Measurements from ENCODE around the gene SMLR1.

SMLR1 gene

DNA sequence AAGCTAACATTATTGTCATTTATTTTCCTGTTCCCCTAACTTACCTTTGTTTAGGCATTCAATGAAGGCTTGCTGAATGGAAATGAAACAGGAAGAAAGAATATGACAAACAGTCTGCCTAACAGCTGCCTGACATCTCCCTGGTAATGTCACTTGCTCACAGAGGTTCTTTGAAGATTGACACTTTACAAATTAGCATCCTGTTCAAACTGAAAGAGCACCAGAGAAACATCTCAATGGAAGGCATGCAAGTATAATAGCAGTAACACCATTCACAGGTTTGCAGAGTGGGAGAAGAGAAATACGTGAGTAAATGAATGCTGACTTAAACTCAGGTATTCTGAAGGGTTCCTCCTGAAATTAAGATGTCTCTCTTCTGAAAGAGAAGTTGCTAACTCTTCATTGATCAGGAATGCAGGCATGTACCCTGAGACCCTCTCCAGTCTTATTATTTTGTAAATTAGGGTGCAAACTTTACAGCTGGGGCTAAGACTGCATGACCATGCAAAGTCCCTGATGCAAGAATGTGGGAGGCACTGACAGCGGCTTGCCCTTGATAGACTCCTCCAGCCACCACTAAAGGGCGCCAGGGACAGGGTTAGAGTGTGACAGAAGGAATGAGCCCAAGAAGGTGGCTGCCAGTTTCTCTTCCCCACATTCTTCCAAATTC is 1.3 kb upstream of the SMLR1 start:
- no peak for DNase-seq
- WGBS (ENCODE audit: insufficient coverage), result 89% methylated on average over 3 of the region's 3 CpGs
- ChIA-PET CTCF (interaction anchor here (0.9 to 2.0 kb wide), 2 partner anchors 8 to 17 kb away, joined by 3 to 5 read pairs; no protein-coding TSS in a partner anchor), POLR2A (no interaction called here)
- Histone ChIP-seq H3K27me3 (replicated peaks in 2 of 5; ENCODE audit: control insufficient read depth in 4 of 5, insufficient read depth in 5 of 5, low read length in 4 of 5) (no peaks in the 10 kb centered on the region), H3K9me3 (ENCODE audit: control extremely low read depth in 1 of 5, control insufficient read depth in 4 of 5, insufficient read depth in 2 of 5, low read depth in 1 of 5, low read length in 4 of 5) (no peaks in the 10 kb centered on the region), H3K4me3 (ENCODE audit: control insufficient read depth in 1 of 7, extremely low read depth in 1 of 7, insufficient read depth in 4 of 7, low read depth in 2 of 7, low read length in 6 of 7) (no peak overlapping the region), H3K4me1 (ENCODE audit: control extremely low read depth in 1 of 4, control insufficient read depth in 4 of 4, insufficient read depth in 4 of 4, low read length in 3 of 4) (peaks cover 0 to 12% (median 1%) of the 10 kb centered on the region in 4 experiments), H3K27ac (ENCODE audit: insufficient read depth in 1 of 2, low read depth in 1 of 2, low read length in 2 of 2, poor library complexity in 1 of 2, severe bottlenecking in 2 of 2) (no peak overlapping the region), H3K36me3 (ENCODE audit: control insufficient read depth in 4 of 4, insufficient read depth in 4 of 4, low read length in 3 of 4) (no peaks in the 10 kb centered on the region)

DNA sequence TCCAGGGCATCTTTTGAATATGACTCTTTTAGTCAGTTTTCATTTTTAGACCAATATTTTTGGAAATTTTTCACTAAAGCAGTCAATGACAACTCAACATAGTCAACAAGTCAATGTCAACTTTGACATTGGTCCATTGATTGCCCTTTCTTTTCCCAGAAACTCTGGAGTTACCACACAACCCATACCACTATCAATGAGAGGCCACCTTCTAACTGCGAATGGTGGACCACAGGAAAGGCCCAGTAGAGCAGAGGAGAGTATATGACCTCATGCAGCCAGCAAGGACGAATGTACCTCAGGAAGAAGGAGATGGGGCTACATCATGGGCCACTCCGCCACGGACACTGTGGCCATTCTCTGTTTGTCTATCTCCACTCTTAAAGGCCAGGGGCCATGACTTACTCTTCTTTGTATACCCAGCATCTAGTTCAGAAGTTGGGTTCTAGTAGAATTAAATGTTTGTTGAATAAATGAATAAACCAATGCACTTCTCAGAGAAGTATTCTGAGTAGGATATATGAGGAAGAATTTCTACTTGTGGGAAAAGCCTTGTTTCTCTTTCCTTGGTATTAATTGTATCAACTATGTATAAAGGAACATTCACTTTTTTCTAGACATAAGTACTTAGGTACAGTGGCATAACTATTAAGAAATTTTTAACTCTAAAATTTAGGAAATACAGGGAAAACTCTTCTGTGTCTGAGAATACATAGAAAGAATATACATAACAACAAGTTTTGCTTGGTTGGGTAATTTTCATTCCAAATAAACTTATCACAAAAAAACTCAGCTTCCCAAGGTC is 562 bp upstream of the SMLR1 start:
- POLR2A ChIA-PET, result no interaction called here
- Histone ChIP-seq H3K9me3 (ENCODE audit: control extremely low read depth in 1 of 5, control insufficient read depth in 4 of 5, insufficient read depth in 2 of 5, low read depth in 1 of 5, low read length in 4 of 5) (no peaks in the 10 kb centered on the region), H3K4me1 (ENCODE audit: control extremely low read depth in 1 of 4, control insufficient read depth in 4 of 4, insufficient read depth in 4 of 4, low read length in 3 of 4) (peaks cover 0 to 12% (median 1%) of the 10 kb centered on the region in 4 experiments), H3K36me3 (ENCODE audit: control insufficient read depth in 4 of 4, insufficient read depth in 4 of 4, low read length in 3 of 4) (no peaks in the 10 kb centered on the region), H3K27me3 (replicated peaks in 2 of 5; ENCODE audit: control insufficient read depth in 4 of 5, insufficient read depth in 5 of 5, low read length in 4 of 5) (no peaks in the 10 kb centered on the region), H3K27ac (ENCODE audit: insufficient read depth in 1 of 2, low read depth in 1 of 2, low read length in 2 of 2, poor library complexity in 1 of 2, severe bottlenecking in 2 of 2) (no peak overlapping the region), H3K4me3 (ENCODE audit: control insufficient read depth in 1 of 7, extremely low read depth in 1 of 7, insufficient read depth in 4 of 7, low read depth in 2 of 7, low read length in 6 of 7) (no peak overlapping the region)
- WGBS (ENCODE audit: insufficient coverage), result 100% methylated on average over 1 of the region's 4 CpGs
- CTCF ChIA-PET, result no interaction called here
- DNase-seq, result no peak

DNA sequence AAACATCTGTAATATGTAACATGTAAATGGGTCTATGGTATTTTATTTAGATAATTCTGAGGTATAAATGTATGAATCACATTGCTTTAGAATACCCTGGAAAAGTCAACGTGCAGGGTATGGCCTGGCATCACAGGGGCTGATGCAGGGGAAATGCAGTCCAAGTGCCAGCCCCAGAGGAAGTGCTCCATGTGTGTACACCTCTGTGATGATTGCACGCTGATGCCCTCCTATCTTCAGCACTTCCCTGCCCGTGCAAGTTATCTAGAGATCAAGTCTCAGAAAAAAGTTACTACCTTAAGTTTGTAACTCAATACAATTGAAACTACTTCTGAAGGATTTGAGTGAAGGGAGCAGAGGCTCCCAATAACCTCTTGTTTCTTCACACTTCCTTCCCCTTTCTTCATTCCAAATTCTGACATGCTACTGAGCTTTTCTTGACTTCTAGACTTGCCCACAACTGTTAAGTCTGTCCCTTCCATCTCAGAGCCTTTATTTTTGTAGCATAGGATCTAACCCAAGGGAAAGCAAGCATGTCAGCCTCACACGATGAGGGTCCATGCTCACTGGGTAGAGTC is 2.2 kb downstream of the SMLR1 start:
- Histone ChIP-seq H3K27ac (ENCODE audit: insufficient read depth in 1 of 2, low read depth in 1 of 2, low read length in 2 of 2, poor library complexity in 1 of 2, severe bottlenecking in 2 of 2) (no peak overlapping the region), H3K4me3 (ENCODE audit: control insufficient read depth in 1 of 7, extremely low read depth in 1 of 7, insufficient read depth in 4 of 7, low read depth in 2 of 7, low read length in 6 of 7) (no peak overlapping the region), H3K9me3 (ENCODE audit: control extremely low read depth in 1 of 5, control insufficient read depth in 4 of 5, insufficient read depth in 2 of 5, low read depth in 1 of 5, low read length in 4 of 5) (no peaks in the 10 kb centered on the region), H3K27me3 (replicated peaks in 2 of 5; ENCODE audit: control insufficient read depth in 4 of 5, insufficient read depth in 5 of 5, low read length in 4 of 5) (no peaks in the 10 kb centered on the region), H3K36me3 (ENCODE audit: control insufficient read depth in 4 of 4, insufficient read depth in 4 of 4, low read length in 3 of 4) (no peaks in the 10 kb centered on the region), H3K4me1 (ENCODE audit: control extremely low read depth in 1 of 4, control insufficient read depth in 4 of 4, insufficient read depth in 4 of 4, low read length in 3 of 4) (peaks cover 0 to 12% (median 1%) of the 10 kb centered on the region in 4 experiments)
- ChIA-PET CTCF (interaction anchor here (0.9 kb wide), 1 partner anchor 66 kb away, joined by 3 read pairs; no protein-coding TSS in a partner anchor), POLR2A (no interaction called here)
- peak in 2 of 3 donors; percentile 43 to 46 for DNase-seq
- WGBS (ENCODE audit: insufficient coverage), result 11% methylated on average over 3 of the region's 4 CpGs

DNA sequence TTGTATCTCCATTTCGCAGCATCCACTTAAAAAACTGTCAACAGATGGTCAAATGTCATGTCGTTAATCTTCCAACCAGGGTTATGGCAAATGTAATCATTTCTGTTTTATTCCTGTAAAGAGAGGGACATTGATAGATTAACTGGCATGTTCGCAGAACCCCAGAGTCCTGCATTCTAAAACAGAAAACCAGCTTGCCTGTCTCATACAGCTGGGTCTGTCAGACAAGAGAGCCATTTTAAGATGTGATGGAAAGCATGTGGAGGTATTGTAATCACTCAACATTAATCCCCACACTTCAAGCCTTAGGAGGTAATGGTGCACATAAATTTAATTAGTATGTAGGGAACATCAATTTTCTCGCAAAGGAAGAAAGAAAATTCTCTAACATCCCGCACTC is 4.4 kb downstream of the SMLR1 start:
- WGBS (ENCODE audit: insufficient coverage), result 94% methylated on average over 3 of the region's 5 CpGs
- Histone ChIP-seq H3K4me1 (ENCODE audit: control extremely low read depth in 1 of 4, control insufficient read depth in 4 of 4, insufficient read depth in 4 of 4, low read length in 3 of 4) (peaks cover 0 to 12% (median 1%) of the 10 kb centered on the region in 4 experiments), H3K4me3 (ENCODE audit: control insufficient read depth in 1 of 7, extremely low read depth in 1 of 7, insufficient read depth in 4 of 7, low read depth in 2 of 7, low read length in 6 of 7) (no peak overlapping the region), H3K27ac (ENCODE audit: insufficient read depth in 1 of 2, low read depth in 1 of 2, low read length in 2 of 2, poor library complexity in 1 of 2, severe bottlenecking in 2 of 2) (no peak overlapping the region), H3K9me3 (ENCODE audit: control extremely low read depth in 1 of 5, control insufficient read depth in 4 of 5, insufficient read depth in 2 of 5, low read depth in 1 of 5, low read length in 4 of 5) (no peaks in the 10 kb centered on the region), H3K27me3 (replicated peaks in 2 of 5; ENCODE audit: control insufficient read depth in 4 of 5, insufficient read depth in 5 of 5, low read length in 4 of 5) (no peaks in the 10 kb centered on the region), H3K36me3 (ENCODE audit: control insufficient read depth in 4 of 4, insufficient read depth in 4 of 4, low read length in 3 of 4) (no peaks in the 10 kb centered on the region)
- POLR2A ChIA-PET, result no interaction called here
- CTCF ChIA-PET, result interaction anchor here (3.2 kb wide), 1 partner anchor 11 kb away, joined by 11 read pairs; no protein-coding TSS in a partner anchor
- no peak for DNase-seq

DNA sequence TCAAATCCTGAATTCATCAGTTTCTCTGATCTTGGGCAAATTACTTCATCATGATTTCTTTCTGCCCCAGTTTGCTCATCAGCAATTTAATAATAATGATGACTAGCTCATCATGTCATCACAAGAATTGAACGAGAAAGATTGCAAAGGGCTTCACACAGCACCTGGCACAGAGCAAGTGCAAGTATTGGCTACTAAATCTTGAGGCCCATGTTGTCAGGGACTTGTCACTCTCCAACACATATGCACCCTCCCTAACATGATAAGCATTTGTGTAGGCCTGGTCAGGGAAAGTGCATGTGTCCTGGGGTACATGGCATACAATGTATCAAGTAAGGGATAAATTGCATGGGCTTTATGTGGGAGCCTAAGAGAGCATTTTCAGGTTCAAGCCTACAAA is 6.4 kb downstream of the SMLR1 start:
- H3K27me3 ChIP-seq (replicated peaks in 2 of 5; ENCODE audit: control insufficient read depth in 4 of 5, insufficient read depth in 5 of 5, low read length in 4 of 5), result no peaks in the 10 kb centered on the region
- H3K9me3 ChIP-seq (ENCODE audit: control extremely low read depth in 1 of 5, control insufficient read depth in 4 of 5, insufficient read depth in 2 of 5, low read depth in 1 of 5, low read length in 4 of 5), result no peaks in the 10 kb centered on the region
- no peaks in the 10 kb centered on the region for H3K36me3 ChIP-seq (ENCODE audit: control insufficient read depth in 4 of 4, insufficient read depth in 4 of 4, low read length in 3 of 4)
- ChIA-PET POLR2A (no interaction called here), CTCF (interaction anchor here (1.7 to 3.2 kb wide), 3 partner anchors 9 to 1235 kb away, joined by 3 to 11 read pairs (median 5); no protein-coding TSS in a partner anchor)
- DNase-seq, result no peak
- H3K27ac ChIP-seq (ENCODE audit: insufficient read depth in 1 of 2, low read depth in 1 of 2, low read length in 2 of 2, poor library complexity in 1 of 2, severe bottlenecking in 2 of 2), result no peak overlapping the region
- WGBS (ENCODE audit: insufficient coverage), result no CpG with 5 or more reads among the region's 1 CpG
- H3K4me3 ChIP-seq (ENCODE audit: control insufficient read depth in 1 of 7, extremely low read depth in 1 of 7, insufficient read depth in 4 of 7, low read depth in 2 of 7, low read length in 6 of 7), result no peak overlapping the region
- peaks cover 0 to 12% (median 1%) of the 10 kb centered on the region in 4 experiments for H3K4me1 ChIP-seq (ENCODE audit: control extremely low read depth in 1 of 4, control insufficient read depth in 4 of 4, insufficient read depth in 4 of 4, low read length in 3 of 4)

DNA sequence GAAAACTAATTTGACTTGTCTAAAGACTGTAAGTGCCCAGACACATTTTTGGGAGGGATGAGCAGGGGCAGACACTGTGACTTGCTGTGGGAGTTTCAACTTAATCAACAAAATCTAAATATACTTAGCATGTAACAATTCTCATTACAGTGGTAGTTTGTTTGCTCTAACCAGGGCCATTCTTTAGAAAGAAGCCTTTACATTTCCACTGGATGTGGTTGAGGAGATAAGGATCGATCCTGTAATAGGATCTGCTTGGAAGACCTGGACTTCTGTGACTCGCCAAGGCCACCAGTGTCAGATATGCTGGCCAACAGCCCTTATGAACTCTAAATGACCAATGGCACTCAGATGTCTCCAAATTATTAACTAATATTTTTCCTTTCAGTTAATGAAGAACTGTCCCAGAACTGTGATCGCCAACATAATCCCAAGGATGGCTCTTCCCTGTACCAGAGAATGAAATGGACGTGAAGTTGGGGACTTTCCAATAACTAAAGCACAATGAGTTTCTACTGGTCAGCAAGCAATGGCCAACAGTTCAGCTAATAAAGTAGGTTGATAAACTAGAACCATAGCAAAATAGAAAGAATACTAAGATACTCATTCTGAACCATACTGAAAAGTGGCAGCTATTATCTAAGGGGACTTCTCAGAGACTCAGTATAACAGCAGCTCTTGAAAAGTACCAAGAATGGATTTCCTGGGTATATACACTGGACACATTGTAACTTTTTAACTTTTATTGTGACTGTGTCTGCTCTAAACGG is 7.5 kb downstream of the SMLR1 start:
- POLR2A ChIA-PET, result no interaction called here
- H3K9me3 ChIP-seq (ENCODE audit: control extremely low read depth in 1 of 5, control insufficient read depth in 4 of 5, insufficient read depth in 2 of 5, low read depth in 1 of 5, low read length in 4 of 5), result no peaks in the 10 kb centered on the region
- H3K27me3 ChIP-seq (replicated peaks in 2 of 5; ENCODE audit: control insufficient read depth in 4 of 5, insufficient read depth in 5 of 5, low read length in 4 of 5), result no peaks in the 10 kb centered on the region
- 81% methylated on average over 3 of the region's 5 CpGs for WGBS (ENCODE audit: insufficient coverage)
- DNase-seq, result no peak
- peaks cover 0 to 4% (median 0%) of the 10 kb centered on the region in 4 experiments for H3K4me1 ChIP-seq (ENCODE audit: control extremely low read depth in 1 of 4, control insufficient read depth in 4 of 4, insufficient read depth in 4 of 4, low read length in 3 of 4)
- CTCF ChIA-PET, result interaction anchor here (1.7 to 3.2 kb wide), 3 partner anchors 8 to 1236 kb away, joined by 3 to 11 read pairs (median 5); no protein-coding TSS in a partner anchor
- H3K36me3 ChIP-seq (ENCODE audit: control insufficient read depth in 4 of 4, insufficient read depth in 4 of 4, low read length in 3 of 4), result no peaks in the 10 kb centered on the region
- H3K27ac ChIP-seq (ENCODE audit: insufficient read depth in 1 of 2, low read depth in 1 of 2, low read length in 2 of 2, poor library complexity in 1 of 2, severe bottlenecking in 2 of 2), result no peak overlapping the region
- H3K4me3 ChIP-seq (ENCODE audit: control insufficient read depth in 1 of 7, extremely low read depth in 1 of 7, insufficient read depth in 4 of 7, low read depth in 2 of 7, low read length in 6 of 7), result no peak overlapping the region

Data from common myeloid progenitor, CD34-positive (primary cell).